Osteoblast (primary cell): Measurements from ENCODE around the gene EXTL2. TPM values are rescaled to one million over a fixed set of nuclear protein-coding genes. Genes with fewer than 3 reads are reported as not detected.

Experiments used
- DNase-seq: peaks from one replicate; pipeline ENCODE4 v3.0.0; 2011; ENCODE audit warnings: low spot score, mixed read lengths; ENCODE audit not compliant: insufficient read length; ENCODE audit errors: missing footprints
- H2AFZ ChIP-seq: 2 replicates; pipeline ENCODE4 v1.6.0; 2011; ENCODE audit warnings: mild to moderate bottlenecking, low read length
- H3K27ac ChIP-seq: 2 replicates; pipeline ENCODE4 v1.5.1; 2011; ENCODE audit warnings: mild to moderate bottlenecking, low read depth, low read length, moderate library complexity
- H3K27me3 ChIP-seq: 2 replicates; pipeline ENCODE4 v1.6.0; 2012; ENCODE audit warnings: mild to moderate bottlenecking, control low read depth, inconsistent platforms, low read length, moderate library complexity; ENCODE audit not compliant: insufficient read depth
- H3K36me3 ChIP-seq: 2 replicates; pipeline ENCODE4 v1.5.1; 2011; ENCODE audit warnings: mild to moderate bottlenecking, low read length, control low read depth, moderate library complexity; ENCODE audit not compliant: insufficient read depth
- H3K4me1 ChIP-seq: 2 replicates; pipeline ENCODE4 v1.5.1; 2011; ENCODE audit warnings: mild to moderate bottlenecking, low read length, control low read depth, moderate library complexity; ENCODE audit not compliant: insufficient read depth
- H3K4me2 ChIP-seq: 2 replicates; pipeline ENCODE4 v1.6.0; 2011; ENCODE audit warnings: mild to moderate bottlenecking, low read length; ENCODE audit not compliant: insufficient read depth
- H3K4me3 ChIP-seq: fragments of 200-600 bp; sonication (generic); 3 replicates; pipeline ENCODE4 v1.5.1; 2012; ENCODE audit warnings: mild to moderate bottlenecking, low read length, inconsistent platforms; ENCODE audit not compliant: insufficient read depth
- H3K79me2 ChIP-seq: 2 replicates; pipeline ENCODE4 v1.6.0; 2012; ENCODE audit warnings: mild to moderate bottlenecking, low read length, control low read depth, inconsistent platforms; ENCODE audit not compliant: insufficient read depth
- H3K9me3 ChIP-seq: 2 replicates; pipeline ENCODE4 v1.5.1; 2011; ENCODE audit warnings: low read depth, low read length, control low read depth
- H4K20me1 ChIP-seq: 2 replicates; pipeline ENCODE4 v1.6.0; 2012; ENCODE audit warnings: mild to moderate bottlenecking, low read length, control low read depth; ENCODE audit not compliant: insufficient read depth
- CTCF ChIP-seq: IDR thresholded peaks from 2 replicates; pipeline ENCODE4 v1.5.1; 2011; ENCODE audit warnings: mild to moderate bottlenecking, low read depth, low read length, moderate library complexity; ENCODE audit errors: extremely low read depth
- total RNA-seq: library from RNA; depleted of rRNA; stranded (reverse); fragments of >200 nt; gene quantifications from 2 replicates; pipeline ENCODE4 v1.2.3, GENCODE V29; 2012

The EXTL2 gene
- total RNA-seq, 1 donor, result 36.2 TPM

GRCh38 chr1:100904528-100904927, 9.9 kb upstream of the EXTL2 start:
- H3K27me3 ChIP-seq, result no peaks in the 10 kb centered on the region
- no peak for DNase-seq
- no peaks in the 10 kb centered on the region for H3K9me3 ChIP-seq
- peaks cover 4% of the 10 kb centered on the region for H4K20me1 ChIP-seq
- H3K27ac ChIP-seq, result no peak overlapping the region
- H3K4me2 ChIP-seq, result no peak overlapping the region
- H3K79me2 ChIP-seq, result peaks cover 35% of the 10 kb centered on the region
- no peak for TF ChIP-seq CTCF
- peaks cover 71% of the 10 kb centered on the region for H3K36me3 ChIP-seq
- no peak overlapping the region for H2AFZ ChIP-seq
- H3K4me3 ChIP-seq, result no peak overlapping the region
- H3K4me1 ChIP-seq, result no peaks in the 10 kb centered on the region

- Histone ChIP-seq H2AFZ (no peak overlapping the region), H3K79me2 (peaks cover 43% of the 10 kb centered on the region), H3K4me1 (no peaks in the 10 kb centered on the region), H3K27me3 (no peaks in the 10 kb centered on the region), H4K20me1 (peaks cover 4% of the 10 kb centered on the region), H3K36me3 (peaks cover 71% of the 10 kb centered on the region), H3K4me3 (no peak overlapping the region), H3K4me2 (no peak overlapping the region), H3K27ac (no peak overlapping the region), H3K9me3 (no peaks in the 10 kb centered on the region)
- no peak for TF ChIP-seq CTCF
- no peak for DNase-seq
Measured at GRCh38 chr1:100903777-100904176, 9.1 kb upstream of the EXTL2 start.

- H3K36me3 ChIP-seq, result peaks cover 63% of the 10 kb centered on the region
- H3K27me3 ChIP-seq, result no peaks in the 10 kb centered on the region
- no peaks in the 10 kb centered on the region for H3K9me3 ChIP-seq
- H4K20me1 ChIP-seq, result peaks cover 4% of the 10 kb centered on the region
- no peak overlapping the region for H3K4me2 ChIP-seq
- DNase-seq, result no peak
- no peak for TF ChIP-seq CTCF
- no peak overlapping the region for H2AFZ ChIP-seq
- peaks cover 9% of the 10 kb centered on the region for H3K4me1 ChIP-seq
- H3K79me2 ChIP-seq, result peaks cover 50% of the 10 kb centered on the region
- no peak overlapping the region for H3K4me3 ChIP-seq
- H3K27ac ChIP-seq, result no peak overlapping the region
Measured at GRCh38 chr1:100902365-100902764, 7.7 kb upstream of the EXTL2 start.

- H3K79me2 ChIP-seq, result peaks cover 66% of the 10 kb centered on the region
- peak overlapping the region; percentile 89 for H3K27ac ChIP-seq
- H3K4me3 ChIP-seq, result peak overlapping the region; percentile 96
- no peak for DNase-seq
- H3K4me2 ChIP-seq, result peak overlapping the region; percentile 97
- H2AFZ ChIP-seq, result peak overlapping the region; percentile 94
- TF ChIP-seq CTCF, result no peak
- H3K4me1 ChIP-seq, result peaks cover 22% of the 10 kb centered on the region
- no peaks in the 10 kb centered on the region for H3K27me3 ChIP-seq
- H3K9me3 ChIP-seq, result no peaks in the 10 kb centered on the region
- no peaks in the 10 kb centered on the region for H4K20me1 ChIP-seq
- peaks cover 24% of the 10 kb centered on the region for H3K36me3 ChIP-seq
Measured at GRCh38 chr1:100896481-100896982, 1.9 kb upstream of the EXTL2 start.
